ENCODE results near the gene SPEG.

Gene SPEG

GRCh38 chr2:219445220-219445640 is 10.6 kb downstream of the SPEG start:
- TF ChIP-seq CEBPB (IDR thresholded peaks at IDR 0.05) (no peak), EP300 (IDR thresholded peaks at IDR 0.05; ENCODE audit: borderline replicate concordance) (no peak), YY1 (IDR thresholded peaks at IDR 0.05; ENCODE audit: low read depth) (no peak), ZBTB7A (IDR thresholded peaks at IDR 0.05; ENCODE audit: low read depth) (no peak), USF1 (IDR thresholded peaks at IDR 0.05) (no peak), TCF12 (IDR thresholded peaks at IDR 0.05; ENCODE audit: low read depth) (no peak), TAF1 (IDR thresholded peaks at IDR 0.05; ENCODE audit: low read depth) (no peak), REST (IDR thresholded peaks at IDR 0.05; ENCODE audit: low read depth) (no peak), RAD21 (IDR thresholded peaks at IDR 0.05; ENCODE audit: low read depth) (no peak)

GRCh38 chr2:219446101-219446504 is 11.5 kb downstream of the SPEG start:
- no peak for TF ChIP-seq EGR1 (IDR thresholded peaks at IDR 0.05)
- no peak for TF ChIP-seq EP300 (IDR thresholded peaks at IDR 0.05; ENCODE audit: borderline replicate concordance)
- TF ChIP-seq CREB1 (IDR thresholded peaks at IDR 0.05; ENCODE audit: low read depth): no peak
- no peak for TF ChIP-seq REST (IDR thresholded peaks at IDR 0.05; ENCODE audit: low read depth)
- no peak for TF ChIP-seq TEAD4 (IDR thresholded peaks at IDR 0.05)
- no peak for TF ChIP-seq RAD21 (IDR thresholded peaks at IDR 0.05; ENCODE audit: low read depth)
- no peak for TF ChIP-seq TCF12 (IDR thresholded peaks at IDR 0.05; ENCODE audit: low read depth)
- TF ChIP-seq YY1 (IDR thresholded peaks at IDR 0.05; ENCODE audit: low read depth): no peak
- no peak for TF ChIP-seq MAX (IDR thresholded peaks at IDR 0.05)
- no peak for TF ChIP-seq CEBPB (IDR thresholded peaks at IDR 0.05)
- TF ChIP-seq TAF1 (IDR thresholded peaks at IDR 0.05; ENCODE audit: low read depth): no peak
- TF ChIP-seq ZBTB7A (IDR thresholded peaks at IDR 0.05; ENCODE audit: low read depth): no peak
- no peak for TF ChIP-seq NFIC (IDR thresholded peaks at IDR 0.05)
- no peak for TF ChIP-seq FOXM1 (IDR thresholded peaks at IDR 0.05; ENCODE audit: borderline replicate concordance, low read depth)

GRCh38 chr2:219446689-219447088 is 12.0 kb downstream of the SPEG start:
- TF ChIP-seq CEBPB (IDR thresholded peaks at IDR 0.05) (no peak), ZBTB7A (IDR thresholded peaks at IDR 0.05; ENCODE audit: low read depth) (no peak), TEAD4 (IDR thresholded peaks at IDR 0.05) (no peak), EGR1 (IDR thresholded peaks at IDR 0.05) (no peak), FOXM1 (IDR thresholded peaks at IDR 0.05; ENCODE audit: borderline replicate concordance, low read depth) (no peak), REST (IDR thresholded peaks at IDR 0.05; ENCODE audit: low read depth) (no peak), TCF12 (IDR thresholded peaks at IDR 0.05; ENCODE audit: low read depth) (no peak), MAX (IDR thresholded peaks at IDR 0.05) (no peak), EP300 (IDR thresholded peaks at IDR 0.05; ENCODE audit: borderline replicate concordance) (no peak), CREB1 (IDR thresholded peaks at IDR 0.05; ENCODE audit: low read depth) (no peak), USF1 (IDR thresholded peaks at IDR 0.05) (no peak), RAD21 (IDR thresholded peaks at IDR 0.05; ENCODE audit: low read depth) (no peak), NFIC (IDR thresholded peaks at IDR 0.05) (no peak), YY1 (IDR thresholded peaks at IDR 0.05; ENCODE audit: low read depth) (no peak), TAF1 (IDR thresholded peaks at IDR 0.05; ENCODE audit: low read depth) (no peak)

GRCh38 chr2:219447242-219448098 is 12.8 kb downstream of the SPEG start:
- no peak for TF ChIP-seq USF1 (IDR thresholded peaks at IDR 0.05)
- no peak for TF ChIP-seq TCF12 (IDR thresholded peaks at IDR 0.05; ENCODE audit: low read depth)
- TF ChIP-seq RAD21 (IDR thresholded peaks at IDR 0.05; ENCODE audit: low read depth): no peak
- TF ChIP-seq FOXM1 (IDR thresholded peaks at IDR 0.05; ENCODE audit: borderline replicate concordance, low read depth): no peak
- TF ChIP-seq REST (IDR thresholded peaks at IDR 0.05; ENCODE audit: low read depth): no peak
- no peak for TF ChIP-seq MAX (IDR thresholded peaks at IDR 0.05)
- no peak for TF ChIP-seq EGR1 (IDR thresholded peaks at IDR 0.05)
- no peak for TF ChIP-seq NFIC (IDR thresholded peaks at IDR 0.05)
- TF ChIP-seq EP300 (IDR thresholded peaks at IDR 0.05; ENCODE audit: borderline replicate concordance): no peak
- TF ChIP-seq YY1 (IDR thresholded peaks at IDR 0.05; ENCODE audit: low read depth): no peak
- TF ChIP-seq ZBTB7A (IDR thresholded peaks at IDR 0.05; ENCODE audit: low read depth): no peak
- no peak for TF ChIP-seq TAF1 (IDR thresholded peaks at IDR 0.05; ENCODE audit: low read depth)
- TF ChIP-seq CREB1 (IDR thresholded peaks at IDR 0.05; ENCODE audit: low read depth): no peak
- TF ChIP-seq TEAD4 (IDR thresholded peaks at IDR 0.05): no peak
